MCF 10A (cell line): ENCODE measurements around the gene CC2D2A. TPM values are rescaled to one million over a fixed set of nuclear protein-coding genes. Genes with fewer than 3 reads are reported as not detected.

Source experiments
- BruUV-seq: library from RNA; stranded (reverse); fragments of 400-500 nt; replicated peaks from 2 replicates; lab custom pipeline; 2021; lab: Mats Ljungman, UMichigan
- CTCF ChIA-PET: fragments of 300-600 bp; sonication (Branson Sonifier 250); formaldehyde crosslinking; extraction: SDS; loops from one replicate; lab custom pipeline; 2021; ENCODE audit warnings: antibody characterized with exemption, inconsistent platforms; lab: Yijun Ruan, JAX
- POLR2A ChIA-PET: fragments of 300-600, 350-650 bp; sonication (Branson Sonifier 250); formaldehyde crosslinking; extraction: SDS; loops from one replicate; lab custom pipeline; 2020; ENCODE audit warnings: antibody characterized with exemption, inconsistent platforms; lab: Yijun Ruan, JAX
- DNase-seq: peaks from one replicate; pipeline ENCODE4 v3.0.0-alpha.2; 2018; ENCODE audit not compliant: unreplicated experiment
- H3K27ac Mint-ChIP-seq: one replicate; pipeline ENCODE4 v1.8.0; 2022; ENCODE audit warnings: mild to moderate bottlenecking, low read depth, mixed read lengths; ENCODE audit not compliant: unreplicated experiment
- H3K27me3 Mint-ChIP-seq: one replicate; pipeline ENCODE4 v1.8.0; 2022; ENCODE audit warnings: mixed read lengths; ENCODE audit not compliant: insufficient read depth, unreplicated experiment
- H3K36me3 Mint-ChIP-seq: one replicate; pipeline ENCODE4 v1.8.0; 2022; ENCODE audit warnings: mild to moderate bottlenecking, moderate library complexity, mixed read lengths; ENCODE audit not compliant: insufficient read depth, unreplicated experiment
- H3K4me1 Mint-ChIP-seq: one replicate; pipeline ENCODE4 v1.8.0; 2022; ENCODE audit warnings: mixed read lengths; ENCODE audit not compliant: insufficient read depth, unreplicated experiment
- H3K4me3 Mint-ChIP-seq: one replicate; pipeline ENCODE4 v1.8.0; 2022; ENCODE audit warnings: mild to moderate bottlenecking, moderate library complexity, mixed read lengths; ENCODE audit not compliant: unreplicated experiment
- H3K9me3 Mint-ChIP-seq: one replicate; pipeline ENCODE4 v1.8.0; 2022; ENCODE audit warnings: mixed read lengths; ENCODE audit not compliant: unreplicated experiment
- intact Hi-C: fragments of 100-400 bp; cut with micrococcal nuclease; formaldehyde crosslinking; loops from 2 replicates; pipeline ENCODE4 v1.14.1; 2022
- total RNA-seq: library from RNA; stranded (reverse); gene quantifications from 2 replicates; pipeline ENCODE4 v1.2.3, GENCODE V29; 2022
- TF ChIP-seq, protein P1 (sequence below): fragments of 200-600 bp; IDR thresholded peaks from one replicate; pipeline ENCODE4 v1.8.0; 2022; ENCODE audit warnings: antibody characterized with exemption, mild to moderate bottlenecking; ENCODE audit not compliant: unreplicated experiment

CC2D2A gene
- total RNA-seq, 1 experiment from 2014 or later, result 8.6 TPM

GRCh38 chr4:15470128-15470475, 420 bp downstream of the CC2D2A start:
- H3K36me3 Mint-ChIP-seq, result no peaks in the 10 kb centered on the region
- no peak for DNase-seq
- no peaks in the 10 kb centered on the region for H3K9me3 Mint-ChIP-seq
- peaks cover 9% of the 10 kb centered on the region for H3K4me1 Mint-ChIP-seq
- CTCF ChIA-PET, result interaction anchor here (0.6 to 3.3 kb wide), 14 partner anchors 9 to 486 kb away, joined by 3 to 29 read pairs (median 4); no protein-coding TSS in a partner anchor
- H3K4me3 Mint-ChIP-seq, result peak overlapping the region; percentile 73
- H3K27me3 Mint-ChIP-seq, result no peaks in the 10 kb centered on the region
- POLR2A ChIA-PET, result interaction anchor here (0.6 to 2.3 kb wide), 3 partner anchors 9 to 211 kb away, joined by 3 to 11 read pairs (median 3); partner anchors contain the start of gene FAM200B
- TF ChIP-seq, protein P1, sequence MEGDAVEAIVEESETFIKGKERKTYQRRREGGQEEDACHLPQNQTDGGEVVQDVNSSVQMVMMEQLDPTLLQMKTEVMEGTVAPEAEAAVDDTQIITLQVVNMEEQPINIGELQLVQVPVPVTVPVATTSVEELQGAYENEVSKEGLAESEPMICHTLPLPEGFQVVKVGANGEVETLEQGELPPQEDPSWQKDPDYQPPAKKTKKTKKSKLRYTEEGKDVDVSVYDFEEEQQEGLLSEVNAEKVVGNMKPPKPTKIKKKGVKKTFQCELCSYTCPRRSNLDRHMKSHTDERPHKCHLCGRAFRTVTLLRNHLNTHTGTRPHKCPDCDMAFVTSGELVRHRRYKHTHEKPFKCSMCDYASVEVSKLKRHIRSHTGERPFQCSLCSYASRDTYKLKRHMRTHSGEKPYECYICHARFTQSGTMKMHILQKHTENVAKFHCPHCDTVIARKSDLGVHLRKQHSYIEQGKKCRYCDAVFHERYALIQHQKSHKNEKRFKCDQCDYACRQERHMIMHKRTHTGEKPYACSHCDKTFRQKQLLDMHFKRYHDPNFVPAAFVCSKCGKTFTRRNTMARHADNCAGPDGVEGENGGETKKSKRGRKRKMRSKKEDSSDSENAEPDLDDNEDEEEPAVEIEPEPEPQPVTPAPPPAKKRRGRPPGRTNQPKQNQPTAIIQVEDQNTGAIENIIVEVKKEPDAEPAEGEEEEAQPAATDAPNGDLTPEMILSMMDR, result no peak
- intact Hi-C loops, result no loop called here
- no TSS peak for BruUV-seq
- H3K27ac Mint-ChIP-seq, result no peak overlapping the region

- Mint-ChIP-seq H3K27me3 (no peaks in the 10 kb centered on the region), H3K9me3 (no peaks in the 10 kb centered on the region), H3K4me1 (peaks cover 7% of the 10 kb centered on the region), H3K36me3 (peaks cover 2% of the 10 kb centered on the region), H3K27ac (no peak overlapping the region), H3K4me3 (no peak overlapping the region)
- DNase-seq, result no peak
- intact Hi-C loops, result loop anchor here (5.0 kb wide), 1 partner anchor 216 kb away; no protein-coding TSS in a partner anchor
- ChIA-PET CTCF (interaction anchor here (0.9 to 1.7 kb wide), 4 partner anchors 19 to 480 kb away, joined by 3 to 7 read pairs (median 4); no protein-coding TSS in a partner anchor), POLR2A (interaction anchor here (0.6 to 1.3 kb wide), 2 partner anchors 162 to 451 kb away, joined by 3 read pairs; no protein-coding TSS in a partner anchor)
- no TSS peak for BruUV-seq
- TF ChIP-seq, protein P1, result no peak
These were observed 6.7 kb downstream of the CC2D2A start for GRCh38 chr4:15476396-15476795.

GRCh38 chr4:15478724-15479088, 9.0 kb downstream of the CC2D2A start:
- Mint-ChIP-seq H3K9me3 (peaks cover 1% of the 10 kb centered on the region), H3K27me3 (no peaks in the 10 kb centered on the region), H3K4me3 (peak overlapping the region; percentile 76), H3K4me1 (peaks cover 13% of the 10 kb centered on the region), H3K36me3 (peaks cover 9% of the 10 kb centered on the region), H3K27ac (peak overlapping the region; percentile 59)
- TF ChIP-seq, protein P1, result no peak
- intact Hi-C loops, result loop anchor here (1.0 to 5.0 kb wide), 7 partner anchors 172 to 523 kb away; no protein-coding TSS in a partner anchor
- DNase-seq, result no peak
- ChIA-PET POLR2A (interaction anchor here (0.7 to 2.5 kb wide), 10 partner anchors 8 to 765 kb away, joined by 3 to 38 read pairs (median 4); partner anchors contain the start of genes CC2D2A, FAM200B and FBXL5), CTCF (interaction anchor here (0.6 to 2.8 kb wide), 19 partner anchors 8 to 718 kb away, joined by 3 to 49 read pairs (median 6); partner anchors contain the start of gene CC2D2A)
- BruUV-seq, result no TSS peak

DNA sequence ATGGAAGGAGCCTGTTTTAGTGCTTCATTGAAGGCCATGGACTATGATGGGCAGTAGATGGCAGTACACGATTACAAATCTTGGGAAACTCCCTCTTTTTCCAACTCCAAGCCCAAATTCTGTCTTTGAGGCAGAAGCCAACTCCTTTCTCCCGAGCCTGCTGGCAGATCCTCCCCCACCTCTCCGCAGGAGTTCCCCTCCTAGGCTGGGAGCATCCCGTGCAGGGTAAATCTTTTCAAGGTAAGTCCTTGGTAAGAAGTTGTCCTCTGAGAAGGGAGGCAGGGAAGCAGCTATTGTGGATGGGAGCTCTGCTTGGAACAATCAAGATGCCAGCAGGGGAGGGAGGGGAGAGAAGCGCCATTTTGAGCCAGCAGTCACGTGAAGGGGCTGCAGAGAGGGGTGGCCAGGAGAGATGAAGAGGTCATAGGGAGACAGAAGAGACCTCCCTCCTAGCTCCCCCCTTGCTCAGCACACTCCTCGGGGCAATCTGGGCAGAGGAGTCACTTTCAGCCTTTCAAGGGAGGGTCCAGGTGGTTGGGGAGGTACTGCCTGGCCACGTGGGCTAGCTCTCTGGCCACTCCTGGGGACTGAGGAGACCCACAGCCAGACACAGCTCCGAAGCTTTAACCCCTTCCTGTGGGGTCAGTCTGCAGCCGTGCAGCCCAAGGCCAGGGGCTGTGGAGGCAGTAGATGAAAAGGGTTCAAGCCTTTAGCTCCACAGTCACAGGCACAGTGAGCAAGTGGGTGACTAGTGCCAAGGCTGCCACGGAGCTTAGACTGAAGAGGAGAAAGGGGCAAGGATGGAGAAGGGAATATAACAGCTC, 9.6 kb downstream of the CC2D2A start:
- ChIA-PET POLR2A (interaction anchor here (0.7 to 2.5 kb wide), 23 partner anchors 9 to 1010 kb away, joined by 3 to 38 read pairs (median 4); partner anchors contain the start of genes CC2D2A, FAM200B and FBXL5), CTCF (interaction anchor here (0.6 to 2.8 kb wide), 52 partner anchors 9 to 1153 kb away, joined by 3 to 49 read pairs (median 4); partner anchors contain the start of genes C1QTNF7 and CC2D2A)
- TF ChIP-seq, protein P1, result peak; percentile 63

More for the DNA sequence above, 9.6 kb downstream of the CC2D2A start:
- Mint-ChIP-seq H3K4me1 (peaks cover 13% of the 10 kb centered on the region), H3K27me3 (no peaks in the 10 kb centered on the region), H3K36me3 (peaks cover 9% of the 10 kb centered on the region), H3K27ac (peak overlapping the region; percentile 59), H3K9me3 (peaks cover 7% of the 10 kb centered on the region), H3K4me3 (peak overlapping the region; percentile 76)
- no TSS peak for BruUV-seq
- peak; percentile 87 for DNase-seq
- intact Hi-C loops, result loop anchor here (1.0 to 5.0 kb wide), 7 partner anchors 171 to 522 kb away; no protein-coding TSS in a partner anchor
